IPS DF 4.7 (cell line): ENCODE measurements around the gene IL23R.
"Not testable (repeated sequence)": the region's sequence is repeated elsewhere in the genome, so short reads cannot be mapped to it uniquely, and the experiment has no call there.

Experiments used
- DNase-seq: peaks from one replicate; pipeline ENCODE4 v3.0.0-alpha.2; 2013; ENCODE audit warnings: low spot score; ENCODE audit errors: extremely low read depth

Gene IL23R

DNA sequence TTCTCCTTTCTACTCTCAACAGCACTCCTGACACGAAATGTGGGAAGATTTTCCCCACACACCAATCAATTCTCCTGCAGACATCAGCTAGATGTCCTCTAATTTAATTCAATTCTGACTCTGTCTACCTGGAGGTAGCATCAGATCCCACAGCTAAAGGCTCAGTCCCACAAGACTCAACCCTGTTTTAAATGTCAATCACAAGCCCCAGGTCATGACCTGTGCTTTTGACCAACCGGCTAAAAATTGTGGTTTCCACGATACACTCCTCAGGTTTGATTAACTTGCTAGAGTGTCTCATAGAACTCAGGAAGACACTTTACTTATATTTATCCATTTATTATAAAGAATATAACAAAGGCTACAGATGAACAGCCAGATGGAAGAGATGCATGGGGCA is 27.4 kb downstream of the IL23R start:
- no peak for DNase-seq

DNA sequence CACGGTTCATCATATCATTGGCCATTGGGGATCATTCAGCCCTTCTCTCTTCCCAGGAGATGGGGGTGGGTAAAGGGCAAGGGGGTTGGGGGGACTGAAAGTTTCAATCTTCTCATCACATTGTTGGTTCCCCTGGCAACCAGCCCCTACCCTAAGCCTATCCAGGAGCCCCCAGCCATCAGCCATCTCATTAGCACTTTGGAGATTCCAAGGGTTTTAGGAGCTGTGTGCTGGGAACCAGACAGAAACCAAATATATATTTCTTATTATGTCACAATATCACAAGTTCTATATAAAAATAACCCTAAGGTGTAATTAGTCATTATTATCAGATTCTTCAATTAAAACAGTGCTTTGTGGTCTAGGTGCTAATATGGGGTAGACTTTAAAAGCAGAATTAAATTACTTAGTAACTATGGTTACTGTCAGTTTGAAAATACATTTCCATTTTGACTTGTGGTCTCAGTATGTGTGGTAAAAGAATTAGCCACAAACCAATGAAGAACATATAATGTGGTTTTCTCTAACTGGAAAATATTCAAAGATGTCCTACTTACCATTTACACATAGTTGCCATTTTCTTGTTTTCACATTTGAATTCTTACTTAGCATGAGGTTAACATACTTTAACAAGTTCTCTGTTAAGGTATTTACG is 28.1 kb downstream of the IL23R start:
- DNase-seq, result no peak

DNA sequence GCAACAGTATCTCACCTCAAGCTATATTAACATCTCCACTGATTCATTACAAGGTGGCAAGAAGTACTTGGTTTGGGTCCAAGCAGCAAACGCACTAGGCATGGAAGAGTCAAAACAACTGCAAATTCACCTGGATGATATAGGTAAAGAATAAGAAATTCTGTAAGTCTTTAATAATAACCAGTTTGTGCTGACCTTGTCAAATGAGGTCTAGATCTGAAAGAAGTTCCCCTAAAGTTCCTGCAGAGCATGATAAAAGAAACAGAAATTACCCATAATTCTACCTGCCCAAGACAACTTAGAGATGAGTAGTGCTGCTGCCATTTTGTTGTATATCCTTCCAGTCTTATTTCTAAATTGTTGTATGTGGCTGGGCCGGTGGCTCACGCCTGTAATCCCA is 34.5 kb downstream of the IL23R start:
- DNase-seq, result no peak

DNA sequence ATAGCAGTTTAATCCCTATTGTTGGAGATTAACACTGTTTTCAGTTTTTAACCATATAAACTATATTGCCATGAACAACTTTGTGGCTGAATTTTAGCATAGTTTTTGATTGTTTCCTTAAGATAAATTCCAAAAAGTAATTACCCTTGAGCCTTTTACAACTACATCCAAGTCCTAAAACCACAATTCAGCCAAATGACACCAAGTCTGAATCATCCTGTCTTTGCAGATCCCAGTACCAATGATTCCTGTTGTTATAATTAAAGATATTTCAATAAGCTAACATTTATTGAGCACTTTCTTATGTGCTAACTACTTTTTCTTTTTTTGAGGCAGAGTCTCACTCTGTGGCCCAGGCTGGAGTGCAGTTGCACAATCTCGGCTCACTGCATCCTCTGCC is 35.6 kb downstream of the IL23R start:
- DNase-seq, result no peak

DNA sequence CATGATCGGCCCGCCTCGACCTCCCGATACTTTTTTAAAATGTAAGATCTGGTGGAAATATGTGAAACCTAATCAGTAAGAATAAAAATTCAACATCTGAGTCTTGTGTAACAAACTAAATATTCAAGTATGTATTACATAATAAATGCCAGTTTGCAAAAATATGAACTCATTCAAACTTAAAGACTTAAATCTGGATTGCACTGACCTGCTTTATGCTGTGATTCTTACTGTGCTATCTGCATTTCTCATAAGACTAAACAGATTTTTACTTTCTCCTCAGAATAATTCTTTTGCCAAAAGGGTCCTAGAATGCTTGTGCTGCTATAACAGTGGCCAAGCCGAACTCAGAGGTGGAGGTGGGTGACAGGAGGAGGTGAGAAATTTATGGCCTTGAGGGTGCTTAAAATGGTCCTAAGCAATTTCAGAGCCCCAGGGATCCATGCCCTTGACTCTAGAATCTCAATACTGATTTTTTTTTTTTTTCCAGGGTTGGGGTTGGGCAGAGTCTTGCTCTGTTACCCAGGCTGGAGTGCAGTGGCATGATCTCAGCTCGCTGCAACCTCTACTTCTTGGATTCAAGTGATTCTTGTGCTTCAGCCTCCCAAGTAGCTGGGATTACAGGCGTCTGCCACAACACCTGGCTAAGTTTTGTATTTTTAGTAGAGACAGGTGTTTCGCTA is 38.2 kb downstream of the IL23R start:
- no peak for DNase-seq

DNA sequence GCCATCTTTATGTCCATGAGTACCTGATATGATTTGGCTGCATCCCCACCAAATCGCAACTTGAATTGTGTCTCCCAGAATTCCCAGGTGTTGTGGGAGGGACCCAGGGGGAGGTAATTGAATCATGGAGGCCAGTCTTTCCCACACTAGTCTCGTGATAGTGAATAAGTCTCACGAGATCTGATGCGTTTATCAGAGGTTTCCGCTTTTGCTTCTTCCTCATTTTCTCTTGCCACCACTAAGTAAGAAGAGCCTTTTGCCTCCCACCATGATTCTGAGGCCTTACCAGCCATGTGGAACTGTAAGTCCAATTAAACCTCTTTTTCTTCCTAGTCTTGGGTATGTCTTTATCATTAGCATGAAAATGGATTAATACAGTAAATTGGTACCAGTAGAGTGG is 41.1 kb downstream of the IL23R start:
- DNase-seq, result not testable (repeated sequence)

DNA sequence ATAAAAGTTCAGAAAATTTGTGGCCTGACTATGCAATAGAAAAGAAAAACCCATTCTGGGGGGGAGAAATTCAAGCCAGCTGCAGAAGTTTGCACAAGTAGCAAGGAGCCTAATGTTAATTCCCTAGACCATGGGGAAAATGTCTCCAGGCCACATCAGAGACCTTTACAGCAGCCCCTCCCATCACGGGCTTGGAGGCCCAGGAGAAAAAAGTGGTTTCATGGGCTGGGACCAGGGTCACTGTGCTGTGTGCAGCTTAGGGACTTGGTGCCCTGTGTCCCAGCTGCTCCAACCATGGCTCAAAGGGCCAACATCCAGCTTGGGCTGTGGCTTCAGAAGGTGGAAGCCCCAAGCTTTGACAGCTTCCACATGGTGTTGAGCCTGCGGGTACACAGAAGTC is 42.0 kb downstream of the IL23R start:
- DNase-seq, result no peak

DNA sequence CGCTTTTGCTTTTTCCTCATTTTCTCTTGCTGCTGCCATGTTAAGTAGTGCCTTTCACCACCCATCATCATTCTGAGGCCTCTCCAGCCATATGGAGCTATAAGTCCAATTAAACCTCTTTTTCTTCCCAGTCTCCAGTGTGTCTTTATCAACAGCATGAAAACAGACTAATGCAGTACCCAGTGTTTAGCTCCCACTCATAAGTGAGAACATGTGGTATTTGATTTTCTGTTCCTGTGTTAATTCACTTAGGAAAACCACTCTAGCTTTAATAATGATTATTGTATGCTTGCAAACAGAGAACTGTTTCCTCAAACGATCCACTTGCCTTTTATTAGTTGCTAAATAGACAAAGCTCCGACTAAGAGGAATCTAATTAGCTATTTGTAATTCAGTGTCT is 43.3 kb downstream of the IL23R start:
- DNase-seq, result no peak

DNA sequence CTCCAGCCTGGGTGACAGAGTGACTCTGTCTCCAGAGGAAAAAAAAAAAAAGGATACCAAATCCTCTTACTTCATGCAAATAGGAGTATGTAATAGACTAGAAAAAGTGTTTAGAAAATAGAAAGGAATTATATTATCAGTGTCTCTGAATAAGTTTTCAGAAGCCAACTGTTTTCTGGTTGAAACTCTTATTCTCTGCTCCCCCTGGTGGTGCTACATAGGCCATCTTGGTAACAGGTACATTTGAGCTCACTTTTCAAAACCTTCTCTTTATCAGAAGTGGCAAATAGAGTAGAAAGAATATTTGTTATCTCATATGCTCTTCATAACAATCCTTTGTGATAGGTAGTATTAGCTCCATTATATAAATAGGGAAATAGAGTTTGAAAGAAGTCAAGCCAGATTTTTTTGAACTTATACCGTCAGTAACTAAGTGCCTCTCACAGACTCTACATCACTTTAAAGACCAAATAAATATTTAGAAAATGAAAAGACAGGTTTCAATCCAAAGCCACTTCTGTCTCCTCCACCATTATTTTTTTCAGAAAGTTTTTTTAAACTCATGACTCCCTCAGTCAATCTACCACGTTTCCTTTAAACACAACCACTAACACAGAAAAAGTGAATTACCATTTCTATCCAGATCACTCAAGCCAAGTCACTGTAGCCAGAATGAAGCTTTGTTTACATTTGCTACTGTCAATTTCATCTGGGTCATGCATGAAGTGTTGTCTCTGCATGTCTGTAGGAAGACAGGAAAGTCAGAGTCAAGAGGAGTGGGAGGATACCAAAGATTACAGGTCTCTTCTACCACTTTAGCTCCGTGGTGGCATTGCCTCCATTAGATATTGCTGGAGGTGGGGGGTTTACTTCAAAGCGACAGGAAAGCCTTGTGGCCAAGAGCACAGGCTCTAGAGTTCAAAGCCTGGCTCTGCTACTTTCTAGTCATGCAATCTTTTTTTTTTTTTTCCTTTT is 45.6 kb downstream of the IL23R start:
- DNase-seq, result no peak

DNA sequence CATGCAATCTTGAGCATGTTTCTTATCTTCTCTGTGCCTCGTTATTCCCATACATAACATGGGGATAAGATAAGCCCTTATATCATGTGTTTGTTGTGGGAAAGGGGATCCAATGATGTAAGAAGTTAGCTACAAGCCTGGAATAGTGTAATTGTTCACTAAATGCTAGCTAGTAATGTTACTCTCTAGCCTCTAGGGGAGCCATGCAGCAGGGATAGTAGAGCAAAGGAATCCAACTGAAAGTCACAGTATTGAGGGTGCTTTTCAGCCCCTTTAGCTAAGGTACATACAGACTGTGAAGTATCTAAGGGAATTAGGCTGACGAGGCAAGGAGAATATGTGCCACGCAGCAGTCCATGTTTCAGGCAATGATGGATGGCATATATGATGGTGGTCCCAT is 46.9 kb downstream of the IL23R start:
- peak; percentile 22 for DNase-seq

DNA sequence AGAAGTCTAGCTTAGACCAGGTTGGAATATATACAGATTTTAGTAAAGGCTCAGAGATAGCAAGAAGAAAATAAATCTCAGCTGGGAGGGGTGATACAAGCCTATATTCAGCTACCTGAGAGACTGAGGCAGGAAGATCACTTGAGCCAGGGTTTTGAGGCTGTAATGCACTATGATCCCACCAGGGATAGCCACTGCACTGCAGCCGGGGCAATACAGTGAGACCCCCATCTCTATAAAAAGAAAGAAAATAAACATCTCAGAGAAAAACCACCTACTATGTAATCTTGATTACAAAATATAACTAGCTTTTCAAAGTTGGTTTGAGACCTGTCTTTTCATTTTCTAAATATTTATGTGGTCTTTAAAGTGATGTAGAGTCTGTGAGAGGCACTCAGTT is 47.7 kb downstream of the IL23R start:
- DNase-seq, result no peak

DNA sequence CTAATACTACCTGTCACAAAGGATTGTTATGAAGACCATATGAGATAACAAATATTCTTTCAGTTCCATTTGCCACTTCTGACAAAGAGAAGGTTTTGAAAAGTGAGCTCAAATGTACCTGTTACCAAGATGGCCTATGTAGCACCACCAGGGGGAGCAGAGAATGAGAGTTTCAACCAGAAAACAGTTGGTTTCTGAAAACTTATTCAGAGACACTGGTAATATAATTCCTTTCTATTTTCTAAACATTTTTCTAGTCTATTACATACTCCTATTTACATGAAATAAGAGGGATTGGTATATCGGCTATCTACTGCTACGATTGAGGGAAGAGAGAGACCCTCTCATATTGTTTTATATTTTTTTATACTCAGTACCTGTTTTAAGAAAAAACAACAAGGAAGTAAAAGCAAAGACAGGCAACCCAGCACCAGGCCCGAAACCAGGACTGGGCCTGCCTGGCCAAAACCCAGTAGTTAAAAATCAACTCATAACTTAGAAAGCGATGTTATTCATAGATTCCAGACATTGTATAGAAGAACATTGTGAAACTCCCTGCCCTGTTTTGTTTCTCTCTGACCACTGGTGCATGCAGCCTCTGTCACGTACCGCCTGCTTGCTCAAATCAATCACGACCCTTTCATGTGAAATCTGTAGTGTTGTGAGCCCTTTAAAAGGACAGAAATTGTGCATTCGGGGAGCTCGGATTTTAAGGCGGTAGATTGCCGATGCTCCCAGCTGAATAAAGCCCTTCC is 48.3 kb downstream of the IL23R start:
- no peak for DNase-seq

DNA sequence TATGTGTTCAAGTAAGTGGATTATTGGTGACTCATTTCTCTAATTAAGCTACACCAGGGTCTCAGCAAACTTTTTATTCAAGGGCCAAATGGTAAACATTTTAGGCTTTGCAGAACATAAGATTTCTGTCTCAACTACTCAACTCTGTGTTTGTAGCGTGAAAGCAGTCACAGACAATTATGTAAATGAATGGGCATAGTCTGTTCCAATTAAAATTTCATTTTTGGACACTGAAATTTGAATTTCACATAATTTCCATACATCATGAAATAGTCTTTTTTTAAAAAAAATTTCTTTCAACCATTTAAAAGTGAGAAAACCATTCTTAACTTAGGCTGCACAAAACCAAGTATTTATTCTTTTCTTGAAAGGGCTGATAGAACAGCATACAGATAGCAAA is 50.1 kb downstream of the IL23R start:
- DNase-seq, result no peak

DNA sequence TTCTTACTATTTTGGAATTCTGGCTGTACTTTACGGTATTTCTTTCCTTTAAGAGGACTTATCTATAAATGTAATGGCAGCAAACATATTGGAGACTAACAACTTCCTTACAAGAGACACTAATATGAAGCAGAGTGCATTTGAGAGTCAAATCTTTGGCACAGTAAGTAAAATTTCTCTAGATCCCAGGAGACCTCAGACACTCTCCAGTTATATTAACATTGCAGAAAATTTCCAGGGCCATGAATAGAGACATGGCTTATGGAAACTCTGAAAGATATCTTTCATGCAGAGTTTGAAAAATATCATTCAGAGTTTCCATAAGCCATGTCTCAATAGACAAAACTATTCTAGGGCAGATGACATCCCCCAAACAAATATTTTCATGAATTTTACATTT is 51.2 kb downstream of the IL23R start:
- DNase-seq, result no peak

DNA sequence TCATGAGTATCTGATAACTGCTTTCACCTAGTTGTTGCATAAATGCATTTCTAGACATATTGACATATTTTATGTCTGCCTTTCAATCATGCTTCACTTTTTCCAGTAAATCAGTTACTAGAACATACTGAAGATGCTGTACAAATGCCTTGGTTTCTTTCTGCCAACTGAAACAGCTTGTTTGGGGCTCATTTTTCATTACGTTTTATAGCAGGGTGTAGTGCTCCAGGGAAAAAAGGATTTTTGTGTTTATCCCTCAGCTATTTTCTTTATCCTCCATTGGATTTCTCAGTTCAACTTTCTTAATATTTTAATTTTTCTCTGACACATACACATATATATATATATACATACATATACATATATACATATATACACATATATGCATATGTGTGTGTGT is 51.7 kb downstream of the IL23R start:
- no peak for DNase-seq

DNA sequence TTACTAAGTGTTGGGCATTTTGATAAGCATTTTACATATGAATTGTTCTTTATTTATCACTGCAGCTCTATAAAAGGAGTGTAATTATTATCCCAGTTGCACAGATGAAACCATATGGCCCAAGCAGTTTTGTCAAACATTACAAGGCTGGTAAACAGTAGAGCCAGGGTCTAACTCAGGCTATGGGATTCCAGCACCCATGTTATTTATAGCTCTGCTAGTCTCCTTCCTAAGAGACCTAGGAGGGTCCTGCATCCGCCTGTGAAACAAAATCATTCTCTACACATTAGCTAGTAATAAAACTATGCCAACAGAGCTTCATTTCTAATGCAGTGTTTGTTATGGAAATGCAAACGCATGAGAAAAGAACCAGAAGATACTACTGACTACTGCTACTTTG is 58.6 kb downstream of the IL23R start:
- no peak for DNase-seq

DNA sequence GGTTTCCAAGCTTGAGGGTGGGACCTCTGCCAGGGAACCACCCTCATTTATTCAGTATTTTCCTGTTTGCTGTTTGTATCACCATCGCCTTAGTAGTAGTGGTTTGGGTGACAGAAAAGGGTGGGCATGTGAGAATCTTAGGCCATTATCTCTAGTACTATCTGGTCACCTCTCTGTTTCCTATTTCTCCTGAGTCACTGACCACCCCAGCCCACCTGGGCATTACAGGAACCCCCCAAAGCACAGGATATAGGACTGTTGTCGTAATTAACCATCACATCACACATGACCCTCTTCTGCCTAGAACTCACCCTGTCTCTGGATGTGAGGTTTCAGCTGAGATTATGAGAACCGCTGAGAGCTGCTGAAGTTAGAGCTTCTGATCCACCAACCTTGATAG is 60.4 kb downstream of the IL23R start:
- no peak for DNase-seq

DNA sequence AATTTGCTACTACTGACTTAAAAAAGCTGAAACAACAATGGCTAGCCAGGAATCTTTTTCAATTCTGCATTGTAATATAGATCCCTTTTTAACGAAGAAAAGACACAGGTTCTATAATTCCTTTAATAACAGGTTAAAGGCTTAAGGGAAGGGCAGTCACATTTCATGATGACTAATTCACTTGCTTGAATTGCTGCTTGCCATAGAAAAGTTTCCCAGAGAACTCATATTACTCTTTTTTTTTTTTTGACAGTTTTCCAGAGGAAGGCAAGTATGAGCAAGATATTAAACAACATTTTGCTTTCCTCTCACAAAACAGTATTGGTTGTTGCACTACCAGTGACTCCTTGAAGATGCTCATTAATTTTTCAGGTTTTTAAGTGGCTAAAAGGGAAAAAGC is 60.9 kb downstream of the IL23R start:
- DNase-seq, result no peak

DNA sequence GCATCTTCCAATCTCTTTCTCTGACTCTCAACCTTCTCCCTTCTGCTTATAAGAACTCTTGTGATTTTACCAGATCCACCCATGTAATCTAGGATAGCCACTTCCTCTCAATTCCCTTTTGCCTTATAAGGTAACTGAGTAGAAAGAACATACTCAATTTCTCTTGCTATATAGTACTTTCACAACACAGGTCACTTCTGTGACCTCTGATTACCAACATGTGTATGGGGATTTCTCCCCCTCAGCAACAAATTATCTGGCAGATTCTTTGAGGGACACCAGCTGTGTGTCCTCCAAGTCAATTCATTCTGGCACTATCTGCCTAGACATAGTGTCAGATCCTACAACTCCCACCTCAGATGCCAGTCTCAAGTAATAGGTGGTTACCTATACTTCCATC is 62.5 kb downstream of the IL23R start:
- DNase-seq, result no peak

DNA sequence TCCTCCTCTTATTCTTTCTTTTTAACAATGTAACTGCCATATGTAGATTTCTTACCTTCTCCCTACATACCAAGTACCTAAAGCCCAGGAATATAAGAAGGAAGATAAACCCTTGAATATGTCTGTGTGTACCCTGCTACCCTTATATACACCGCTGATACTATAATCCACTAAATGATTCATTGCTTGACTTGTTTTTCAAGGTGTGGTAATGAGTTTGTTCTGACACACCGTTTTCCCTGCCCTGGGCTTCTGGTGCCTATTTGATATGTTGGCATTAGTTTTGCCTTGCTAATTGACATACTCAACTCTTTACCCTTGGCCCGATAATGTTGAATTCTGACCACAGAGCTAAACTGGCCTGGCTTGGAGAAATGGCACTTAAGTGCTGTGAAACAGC is 64.3 kb downstream of the IL23R start:
- DNase-seq, result no peak

DNA sequence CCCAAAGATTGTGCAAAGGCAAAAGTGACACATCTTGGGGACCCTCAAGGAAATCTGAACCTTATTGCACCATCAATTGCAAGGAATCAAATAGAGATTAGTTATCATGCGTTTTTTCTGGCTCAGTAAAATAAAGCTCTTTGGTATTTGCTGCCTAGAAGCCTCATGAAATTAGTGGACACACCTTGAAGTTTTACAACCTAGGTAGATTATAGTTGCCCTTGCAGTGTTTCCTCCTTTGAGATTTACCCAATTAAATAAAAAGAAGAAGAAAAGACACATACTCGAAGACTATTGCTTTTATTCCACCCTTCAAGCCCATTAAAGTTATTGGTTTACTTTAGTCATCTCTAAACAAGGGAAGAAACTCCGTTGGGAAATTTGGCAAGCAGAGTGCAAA is 70.0 kb downstream of the IL23R start:
- DNase-seq, result no peak

DNA sequence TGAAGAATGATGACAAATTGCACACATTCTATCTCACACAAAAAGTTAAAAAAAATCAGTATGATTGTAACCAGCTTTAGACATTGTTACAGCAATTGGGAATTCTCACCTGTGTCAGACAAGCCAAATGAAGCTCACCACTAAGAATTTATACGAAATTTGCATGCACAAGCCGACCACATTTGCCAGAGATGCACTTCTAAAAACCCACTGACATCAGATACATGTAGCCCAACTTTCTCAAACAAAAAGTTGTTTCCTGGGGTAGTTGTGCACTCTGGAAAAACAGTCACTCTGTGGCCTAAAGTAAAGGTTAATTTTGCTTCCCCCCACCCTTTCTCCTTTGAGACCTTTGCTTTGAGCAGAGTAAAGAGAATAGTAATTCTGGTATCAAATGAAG is 73.5 kb downstream of the IL23R start:
- DNase-seq, result no peak
